Thoracic aorta (tissue), 2 donors: ENCODE measurements around the gene AGR2. TPM values are rescaled to one million over a fixed set of nuclear protein-coding genes. Genes with fewer than 3 reads are reported as not detected.
"Not testable (repeated sequence)": the region's sequence is repeated elsewhere in the genome, so short reads cannot be mapped to it uniquely, and the experiment has no call there.

Experiments used
- ATAC-seq: fragments of 150-250 bp; one replicate; pipeline ENCODE4 v1.8.0; 2017; ENCODE audit warnings: low read depth; ENCODE audit not compliant: insufficient number of reproducible peaks, low FRiP score
- DNase-seq: peaks from one replicate; pipeline ENCODE4 v3.0.0-alpha.2; 2020; ENCODE audit warnings: low spot score
- H3K27ac ChIP-seq, 2 donors: fragments of 200-600 bp; sonication (generic); 1 replicate in 1 of 2; 2 replicates in 1 of 2; pipeline ENCODE4 v1.5.1; 2016; ENCODE audit warnings: mild to moderate bottlenecking in 2 of 2, moderate library complexity in 2 of 2
- H3K27me3 ChIP-seq: fragments of 200-600 bp; sonication (generic); replicated peaks from 2 replicates; pipeline ENCODE4 v1.6.0; 2016; ENCODE audit warnings: mild to moderate bottlenecking; ENCODE audit not compliant: insufficient read depth
- H3K36me3 ChIP-seq: fragments of 200-600 bp; sonication (generic); one replicate; pipeline ENCODE4 v1.5.1; 2016
- H3K4me1 ChIP-seq, 2 donors: fragments of 200-600 bp; sonication (generic); 1 replicate in 1 of 2; 2 replicates in 1 of 2; pipeline versions ENCODE4 v1.5.1 to v1.6.0; 2016; ENCODE audit warnings: low read depth in 2 of 2, mild to moderate bottlenecking in 1 of 2; ENCODE audit not compliant: control insufficient read depth in 1 of 2
- H3K4me3 ChIP-seq: fragments of 200-600 bp; sonication (generic); 2 replicates; pipeline ENCODE4 v1.5.1; 2016; ENCODE audit warnings: mild to moderate bottlenecking
- H3K9me3 ChIP-seq: fragments of 200-600 bp; sonication (generic); 2 replicates; pipeline ENCODE4 v1.5.1; 2016
- CTCF ChIP-seq: fragments of 200-600 bp; sonication (generic); IDR thresholded peaks from one replicate; pipeline ENCODE4 v1.5.1; 2019; ENCODE audit warnings: antibody characterized with exemption
- total RNA-seq, 2 donors: library from RNA; depleted of rRNA; stranded (reverse); fragments of >200 nt; gene quantifications; one replicate each; pipeline versions ENCODE4 v1.1.0 to v1.2.3, GENCODE V29; 2016

AGR2 gene
- total RNA-seq, 2 donors from 2014 or later: 25.2 TPM; not detected in 1

GRCh38 chr7:16773884-16774283, 30.9 kb downstream of the AGR2 start:
- no peak for TF ChIP-seq CTCF
- no peak for ATAC-seq

GRCh38 chr7:16773326-16773725, 31.5 kb downstream of the AGR2 start:
- Histone ChIP-seq H3K36me3 (no peaks in the 10 kb centered on the region), H3K9me3 (no peaks in the 10 kb centered on the region), H3K4me1 (no peaks in the 10 kb centered on the region), H3K4me3 (no peak overlapping the region), H3K27me3 (no peaks in the 10 kb centered on the region), H3K27ac (no peak overlapping the region)
- no peak for ATAC-seq
- DNase-seq: no peak
- TF ChIP-seq CTCF: no peak

More at GRCh38 chr7:16773884-16774283, 30.9 kb downstream of the AGR2 start:
- Histone ChIP-seq H3K27me3 (no peaks in the 10 kb centered on the region), H3K27ac (no peak overlapping the region), H3K36me3 (no peaks in the 10 kb centered on the region), H3K4me3 (no peak overlapping the region), H3K9me3 (no peaks in the 10 kb centered on the region), H3K4me1 (no peaks in the 10 kb centered on the region)
- no peak for DNase-seq

GRCh38 chr7:16770657-16771329, 34.0 kb downstream of the AGR2 start:
- H3K4me1 ChIP-seq: no peaks in the 10 kb centered on the region
- H3K27ac ChIP-seq: no peak overlapping the region
- ATAC-seq: no peak
- H3K27me3 ChIP-seq: no peaks in the 10 kb centered on the region
- H3K36me3 ChIP-seq: no peaks in the 10 kb centered on the region
- H3K9me3 ChIP-seq: no peaks in the 10 kb centered on the region
- no peak overlapping the region for H3K4me3 ChIP-seq
- no peak for DNase-seq
- TF ChIP-seq CTCF: no peak

GRCh38 chr7:16769994-16770393, 34.8 kb downstream of the AGR2 start:
- ATAC-seq, H3K27me3 ChIP-seq, DNase-seq, H3K36me3 ChIP-seq, H3K4me1 ChIP-seq, H3K27ac ChIP-seq, H3K4me3 ChIP-seq, H3K9me3 ChIP-seq: not testable (repeated sequence)

GRCh38 chr7:16765436-16765859, 39.4 kb downstream of the AGR2 start:
- Histone ChIP-seq H3K9me3 (no peaks in the 10 kb centered on the region), H3K27me3 (no peaks in the 10 kb centered on the region), H3K27ac (no peak overlapping the region), H3K4me3 (no peak overlapping the region), H3K36me3 (no peaks in the 10 kb centered on the region), H3K4me1 (no peaks in the 10 kb centered on the region)
- no peak for TF ChIP-seq CTCF
- ATAC-seq: no peak
- no peak for DNase-seq

- H3K27ac ChIP-seq: no peak overlapping the region
- no peak for TF ChIP-seq CTCF
- H3K36me3 ChIP-seq: no peaks in the 10 kb centered on the region
- no peaks in the 10 kb centered on the region for H3K9me3 ChIP-seq
- ATAC-seq (no peak), DNase-seq (no peak)
- H3K4me1 ChIP-seq: no peaks in the 10 kb centered on the region
- no peak overlapping the region for H3K4me3 ChIP-seq
- H3K27me3 ChIP-seq: no peaks in the 10 kb centered on the region
Observed at GRCh38 chr7:16764942-16765341, 39.9 kb downstream of the AGR2 start.
